Mesendoderm (in vitro differentiated cells): Measurements from ENCODE around the gene ABCB6. TPM values are rescaled to one million over a fixed set of nuclear protein-coding genes. Genes with fewer than 3 reads are reported as not detected.

ENCODE experiments used
- DNase-seq: peaks from one replicate; pipeline ENCODE4 v3.0.0; 2013
- H2AK5ac ChIP-seq: 2 replicates; pipeline ENCODE4 v1.6.1; 2013; ENCODE audit warnings: low read length, inconsistent platforms
- H2BK120ac ChIP-seq: 2 replicates; pipeline ENCODE4 v1.6.1; 2013; ENCODE audit warnings: low read depth, mild to moderate bottlenecking, low read length, moderate library complexity, mixed read lengths
- H2BK15ac ChIP-seq: replicated peaks from 2 replicates; pipeline ENCODE4 v1.6.1; 2013; ENCODE audit warnings: low read depth, mild to moderate bottlenecking, moderate library complexity
- H2BK5ac ChIP-seq: 2 replicates; pipeline ENCODE4 v1.6.1; 2013; ENCODE audit warnings: low read length, inconsistent platforms
- H3K18ac ChIP-seq: 2 replicates; pipeline ENCODE4 v1.6.1; 2013; ENCODE audit warnings: mild to moderate bottlenecking, low read length, mixed read lengths
- H3K23ac ChIP-seq: one replicate; pipeline ENCODE4 v1.6.1; 2013; ENCODE audit warnings: low read length
- H3K27ac ChIP-seq: 2 replicates; pipeline ENCODE4 v1.5.1; 2013; ENCODE audit warnings: low read depth, mild to moderate bottlenecking, inconsistent platforms, low read length, moderate library complexity
- H3K27me3 ChIP-seq: 2 replicates; pipeline ENCODE4 v1.6.1; 2013; ENCODE audit warnings: low read length, control low read depth, mild to moderate bottlenecking, inconsistent platforms; ENCODE audit not compliant: insufficient read depth, poor library complexity
- H3K36me3 ChIP-seq: 2 replicates; pipeline ENCODE4 v1.6.1; 2013; ENCODE audit warnings: low read length, inconsistent platforms; ENCODE audit not compliant: control insufficient read depth, insufficient read depth
- H3K4ac ChIP-seq: one replicate; pipeline ENCODE4 v1.6.1; 2013; ENCODE audit warnings: low read depth, mild to moderate bottlenecking, low read length, moderate library complexity
- H3K4me1 ChIP-seq: 2 replicates; pipeline ENCODE4 v1.6.1; 2013; ENCODE audit warnings: low read depth, low read length, inconsistent platforms; ENCODE audit not compliant: control insufficient read depth
- H3K4me2 ChIP-seq: 2 replicates; pipeline ENCODE4 v1.6.1; 2013; ENCODE audit warnings: low read length
- H3K4me3 ChIP-seq: 2 replicates; pipeline ENCODE4 v1.5.1; 2013; ENCODE audit warnings: mild to moderate bottlenecking, low read length
- H3K56ac ChIP-seq: one replicate; pipeline ENCODE4 v1.6.1; 2013; ENCODE audit warnings: low read length
- H3K79me1 ChIP-seq: 2 replicates; pipeline ENCODE4 v1.6.1; 2013; ENCODE audit warnings: low read length, inconsistent platforms
- H3K79me2 ChIP-seq: 2 replicates; pipeline ENCODE4 v1.6.1; 2013; ENCODE audit warnings: mild to moderate bottlenecking, low read length; ENCODE audit not compliant: control insufficient read depth, insufficient read depth
- H3K9ac ChIP-seq: 2 replicates; pipeline ENCODE4 v1.6.1; 2013; ENCODE audit warnings: low read length, inconsistent platforms
- H4K5ac ChIP-seq: one replicate; pipeline ENCODE4 v1.6.1; 2013; ENCODE audit warnings: low read length
- H4K8ac ChIP-seq: one replicate; pipeline ENCODE4 v1.6.1; 2013; ENCODE audit warnings: low read depth, mild to moderate bottlenecking, control low read depth, low read length, moderate library complexity
- WGBS: extraction: QIAGEN DNeasy Blood & Tissue Kit; methylation state at CpG from one replicate; pipeline ENCODE4 v1.1.7; 2013; ENCODE audit warnings: low lambda C conversion rate, missing lambda C conversion rate; ENCODE audit not compliant: insufficient coverage; ENCODE audit errors: extremely low coverage; 5-methylcytosine and 5-hydroxymethylcytosine counted together
- polyA plus RNA-seq, 2 experiments: library from polyadenylated mRNA; stranded (reverse); fragments of 200-250 nt; gene quantifications; one replicate each; pipeline ENCODE4 v1.2.3, GENCODE V29; 2013

ABCB6 gene
- polyA plus RNA-seq (2013, experiment 1 of 2) = 13.4 TPM
- polyA plus RNA-seq (2013, experiment 2 of 2) = 13.1 TPM

- WGBS = no CpG with 5 or more reads among the region's 71 CpGs
Measured at GRCh38 chr2:219218732-219219701, at the start of gene ABCB6. Gene ABCB6 (minus strand): TSS chr2:219218958. CDS start chr2:219218673, 285 bp downstream.

GRCh38 chr2:219268294-219268693, 49.5 kb upstream of the ABCB6 start:
- no peak overlapping the region for H3K27ac ChIP-seq
- no peaks in the 10 kb centered on the region for H3K27me3 ChIP-seq
- H3K9ac ChIP-seq = no peak overlapping the region
- H4K8ac ChIP-seq = no peak overlapping the region
- no peak overlapping the region for H2BK120ac ChIP-seq
- H3K4ac ChIP-seq = no peak overlapping the region
- H3K4me1 ChIP-seq = no peaks in the 10 kb centered on the region
- H3K18ac ChIP-seq = no peak overlapping the region
- H3K56ac ChIP-seq = no peak overlapping the region
- H3K79me1 ChIP-seq = no peaks in the 10 kb centered on the region
- H2BK15ac ChIP-seq = no peak overlapping the region
- no peak overlapping the region for H2AK5ac ChIP-seq
- WGBS = no CpG with 5 or more reads among the region's 2 CpGs
- H3K23ac ChIP-seq = no peak overlapping the region
- H3K4me2 ChIP-seq = no peak overlapping the region
- DNase-seq = no peak
- H3K4me3 ChIP-seq = no peak overlapping the region
- H4K5ac ChIP-seq = no peak overlapping the region
- no peak overlapping the region for H2BK5ac ChIP-seq
- H3K79me2 ChIP-seq = no peaks in the 10 kb centered on the region
- no peaks in the 10 kb centered on the region for H3K36me3 ChIP-seq

More at GRCh38 chr2:219218732-219219701, at the start of gene ABCB6:
- Histone ChIP-seq H2AK5ac (no peak within 1 kb of the TSS), H3K4me1 (peaks cover 2% of the 10 kb centered on the region), H2BK15ac (no peak within 1 kb of the TSS), H3K36me3 (peaks cover 4% of the 10 kb centered on the region), H3K4me2 (peak within 1 kb of the TSS; percentile 98), H3K4ac (peak within 1 kb of the TSS; percentile 44), H3K9ac (peak within 1 kb of the TSS; percentile 96), H4K5ac (no peak within 1 kb of the TSS), H3K79me2 (no peaks in the 10 kb centered on the region), H3K4me3 (peak within 1 kb of the TSS; percentile 87), H3K18ac (peak within 1 kb of the TSS; percentile 8), H3K56ac (peak within 1 kb of the TSS; percentile 99), H3K23ac (peak within 1 kb of the TSS; percentile 98), H3K79me1 (peaks cover 6% of the 10 kb centered on the region), H4K8ac (no peak within 1 kb of the TSS), H3K27ac (peak within 1 kb of the TSS; percentile 96), H2BK120ac (peak within 1 kb of the TSS; percentile 3), H2BK5ac (peak within 1 kb of the TSS; percentile 54), H3K27me3 (no peaks in the 10 kb centered on the region)
- peak; percentile 96 for DNase-seq

- Histone ChIP-seq H2BK5ac (no peak overlapping the region), H2AK5ac (no peak overlapping the region), H3K79me2 (no peaks in the 10 kb centered on the region), H2BK15ac (no peak overlapping the region), H3K36me3 (no peaks in the 10 kb centered on the region), H3K79me1 (no peaks in the 10 kb centered on the region), H3K27ac (no peak overlapping the region), H3K27me3 (no peaks in the 10 kb centered on the region), H3K23ac (peak overlapping the region; percentile 99), H3K4me3 (no peak overlapping the region), H4K5ac (no peak overlapping the region), H4K8ac (no peak overlapping the region), H3K18ac (no peak overlapping the region), H3K4me1 (no peaks in the 10 kb centered on the region), H3K4ac (no peak overlapping the region), H3K4me2 (no peak overlapping the region), H3K56ac (no peak overlapping the region), H2BK120ac (no peak overlapping the region), H3K9ac (no peak overlapping the region)
- WGBS = no CpG with 5 or more reads among the region's 1 CpG
- DNase-seq = no peak
Measured at GRCh38 chr2:219266886-219267285, 48.1 kb upstream of the ABCB6 start.

GRCh38 chr2:219266232-219266631, 47.5 kb upstream of the ABCB6 start:
- Histone ChIP-seq H3K56ac (no peak overlapping the region), H3K23ac (no peak overlapping the region), H3K18ac (no peak overlapping the region), H2BK120ac (no peak overlapping the region), H3K4me2 (no peak overlapping the region), H3K36me3 (no peaks in the 10 kb centered on the region), H2BK5ac (no peak overlapping the region), H3K27me3 (no peaks in the 10 kb centered on the region), H4K5ac (no peak overlapping the region), H2BK15ac (no peak overlapping the region), H3K27ac (no peak overlapping the region), H4K8ac (no peak overlapping the region), H3K4me3 (no peak overlapping the region), H3K79me1 (no peaks in the 10 kb centered on the region), H3K4ac (no peak overlapping the region), H3K4me1 (no peaks in the 10 kb centered on the region), H3K79me2 (no peaks in the 10 kb centered on the region), H3K9ac (no peak overlapping the region), H2AK5ac (no peak overlapping the region)
- no CpG with 5 or more reads among the region's 5 CpGs for WGBS
- no peak for DNase-seq

DNA sequence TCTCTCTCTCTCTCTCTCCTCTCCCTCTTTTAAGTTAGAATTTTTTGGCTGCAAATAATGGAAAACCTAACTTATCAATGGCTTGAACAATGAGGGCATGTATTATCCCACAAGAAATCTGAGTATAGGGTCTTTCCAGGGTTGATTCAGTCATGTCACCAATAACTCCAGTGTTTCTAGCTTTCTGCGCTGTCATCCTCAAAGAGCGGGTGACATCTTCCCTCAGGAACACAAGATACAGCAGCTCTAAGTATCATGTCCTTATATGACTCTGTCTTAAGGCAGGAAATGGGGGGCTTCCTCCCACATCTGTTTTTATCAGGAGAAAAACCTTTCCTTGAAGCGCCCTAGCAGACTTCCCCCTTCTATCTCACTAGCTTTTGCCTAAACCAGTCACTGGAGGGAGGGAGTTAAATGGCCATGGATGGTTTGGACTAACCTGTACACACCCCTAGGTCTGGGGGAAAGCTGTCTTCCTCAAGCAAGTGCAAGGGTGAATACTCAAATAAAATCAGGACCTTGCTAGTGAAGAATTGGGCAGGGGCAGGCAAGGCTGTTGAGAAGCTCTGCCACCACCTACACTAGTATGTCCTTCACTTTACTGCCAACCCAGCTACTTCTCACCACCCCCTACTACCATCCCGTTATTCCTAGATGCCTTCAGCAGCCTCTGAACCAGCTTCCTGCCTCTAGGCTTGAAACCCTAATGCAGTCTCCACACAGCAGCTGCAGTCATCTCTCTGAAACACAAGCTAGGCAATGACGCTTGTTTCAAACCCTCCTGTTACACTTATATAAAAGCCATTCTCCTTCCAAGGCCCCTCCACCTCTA, 42.5 kb upstream of the ABCB6 start:
- Histone ChIP-seq H3K56ac (no peak overlapping the region), H4K8ac (no peak overlapping the region), H3K23ac (no peak overlapping the region), H3K9ac (no peak overlapping the region), H3K4ac (no peak overlapping the region), H3K18ac (no peak overlapping the region), H3K4me2 (no peak overlapping the region), H2BK120ac (no peak overlapping the region), H3K4me3 (no peak overlapping the region), H3K79me1 (no peaks in the 10 kb centered on the region), H3K27me3 (peaks cover under 1% of the 10 kb centered on the region), H2BK15ac (no peak overlapping the region), H2BK5ac (no peak overlapping the region), H3K4me1 (no peaks in the 10 kb centered on the region), H3K79me2 (no peaks in the 10 kb centered on the region), H2AK5ac (no peak overlapping the region), H4K5ac (no peak overlapping the region), H3K27ac (no peak overlapping the region), H3K36me3 (no peaks in the 10 kb centered on the region)
- DNase-seq = no peak
- no CpG with 5 or more reads among the region's 5 CpGs for WGBS
